NCI-H748 treated with DMSO at 0.1 percent for 48 hours (cell line): ENCODE data around the gene POLR2L.
A peak's percentile ranks its signal among the peaks of the same experiment; 100 is the strongest.

Experiments
- DNase-seq: peaks from one replicate; lab custom pipeline; 2025; lab: John Stamatoyannopoulos, UW

POLR2L gene

DNA sequence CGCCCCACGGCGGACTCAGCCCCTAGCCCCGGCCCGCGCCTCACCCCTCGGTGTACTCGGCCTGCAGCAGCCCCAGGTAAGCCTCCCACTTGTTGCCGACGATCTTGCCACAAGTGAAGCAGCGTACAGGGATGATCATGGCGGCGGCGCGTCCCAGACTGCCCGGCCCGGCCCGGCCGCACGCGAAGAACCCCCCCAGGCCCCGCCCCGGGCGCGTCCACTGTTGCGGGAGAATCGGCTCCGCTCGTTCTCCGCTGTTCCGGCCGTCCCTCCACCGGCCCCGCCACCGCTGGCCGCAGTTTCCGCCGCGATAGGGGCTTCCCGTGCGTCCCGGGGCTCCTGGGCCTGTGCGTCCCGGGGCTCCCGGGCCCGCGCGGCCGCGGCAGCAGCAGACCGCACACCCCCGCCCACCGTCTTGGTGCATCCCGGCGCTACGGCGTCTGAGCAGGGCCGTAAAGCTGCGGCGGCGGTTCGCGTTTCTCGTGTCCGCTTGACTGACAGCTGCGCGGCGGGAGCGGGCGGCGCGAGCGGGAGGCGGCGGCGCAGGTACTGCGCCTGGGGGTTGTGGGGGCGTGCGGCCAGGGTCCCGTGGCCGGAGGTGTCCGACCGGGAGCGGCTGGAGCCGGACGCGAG, at the start of gene POLR2L, which contains the start of gene TSPAN4:
POLR2L (minus strand) TSS at position 160 of the 633 bp plus-strand sequence; CDS start at position 139, 21 bp downstream.
TSPAN4 (plus strand) TSS at position 483 of the 633 bp plus-strand sequence. CDS start 7,453 bp downstream, outside the sequence.
- peak; percentile 60 for DNase-seq

DNA sequence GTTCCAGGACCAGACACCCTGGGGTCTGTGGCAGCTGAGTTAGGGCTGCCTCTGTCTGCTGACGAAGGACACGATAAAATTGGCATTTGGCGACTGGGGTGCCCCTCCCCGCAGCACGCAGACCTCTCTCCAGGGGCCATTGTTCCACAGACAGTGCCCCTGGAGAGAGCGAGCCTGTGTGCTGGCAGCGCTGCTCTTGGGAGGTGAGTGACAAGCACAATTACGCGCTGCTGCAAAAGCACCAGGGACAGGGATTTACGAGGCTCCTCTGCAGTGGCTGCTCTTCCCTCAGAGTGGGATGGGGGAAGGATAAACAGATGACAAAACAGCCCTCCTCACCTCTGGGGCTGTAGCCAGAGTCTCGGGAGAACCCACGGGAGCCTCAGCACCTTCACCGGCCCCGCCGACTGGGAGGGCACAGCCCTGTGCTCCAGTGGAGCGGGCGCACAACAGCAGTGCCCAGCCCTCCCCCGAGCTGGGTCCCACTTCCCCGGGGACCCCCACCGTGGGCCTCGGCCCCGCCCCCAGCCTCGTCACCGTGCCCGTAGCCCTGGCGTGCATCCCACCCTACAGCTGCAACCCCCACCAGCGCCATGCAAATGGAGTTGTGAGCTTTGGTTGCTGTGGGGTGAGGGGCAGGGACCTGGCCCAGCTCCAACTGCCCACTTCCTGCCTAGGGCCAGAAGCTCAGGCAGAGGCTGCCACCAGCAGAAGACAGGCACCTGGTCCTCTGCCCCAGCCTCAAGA, 48.6 kb upstream of the POLR2L start:
- no peak for DNase-seq

DNA sequence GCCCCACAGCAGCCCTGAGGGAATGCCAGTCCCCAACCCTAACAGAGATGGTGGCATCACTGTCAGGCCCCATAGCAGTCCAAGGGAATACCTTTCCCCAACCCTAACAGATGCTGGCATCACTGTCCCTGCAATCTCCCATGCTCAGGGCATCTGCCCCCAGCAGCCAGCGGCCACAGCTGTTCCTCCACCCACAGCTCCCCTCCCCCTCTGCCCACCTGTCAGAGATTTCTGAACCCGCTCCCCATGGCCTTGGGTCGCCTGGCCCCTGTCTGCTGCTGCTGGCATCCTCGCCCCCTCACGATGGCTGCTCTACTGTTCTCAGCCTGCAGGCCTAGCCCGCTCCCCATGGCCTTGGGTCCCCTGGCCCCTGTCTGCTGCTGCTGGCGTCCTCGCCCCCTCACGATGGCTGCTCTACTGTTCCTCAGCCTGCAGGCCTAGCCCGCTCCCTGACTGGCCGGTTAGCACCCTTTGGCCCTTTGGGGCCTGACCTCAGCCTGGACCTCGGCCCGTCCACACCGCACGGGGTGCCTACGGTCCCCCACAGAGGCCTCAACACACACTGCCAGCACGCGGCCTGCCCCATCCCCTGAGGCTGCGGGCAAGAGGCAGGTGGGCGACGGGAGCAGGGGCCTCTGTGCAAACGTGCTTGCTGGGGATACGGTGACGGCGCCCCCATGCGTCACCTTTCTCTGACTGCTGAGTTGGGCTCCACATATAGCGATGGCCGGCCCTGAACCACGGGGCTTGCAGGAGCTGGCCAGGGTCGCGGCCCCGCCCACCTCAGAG, 47.6 kb upstream of the POLR2L start:
- DNase-seq = no peak

DNA sequence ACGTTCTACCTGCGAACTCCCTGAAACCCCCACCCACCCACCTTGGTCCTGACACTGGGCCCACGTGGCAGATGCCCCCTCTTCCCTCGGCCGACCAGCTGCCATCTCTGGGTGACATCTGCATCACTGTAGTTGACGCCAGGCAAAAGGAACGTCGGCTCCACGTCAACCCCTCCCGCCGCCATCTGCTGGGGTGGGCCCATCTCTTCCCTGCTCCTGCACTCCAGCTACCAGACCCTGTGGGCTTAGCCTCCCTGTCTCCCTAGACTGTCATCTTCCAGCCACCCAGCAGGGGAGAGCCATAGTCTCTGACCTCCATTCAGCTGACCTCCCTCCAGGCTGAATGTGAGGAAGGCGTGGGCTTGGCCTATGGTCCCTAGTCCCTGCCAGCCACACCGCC, 46.9 kb upstream of the POLR2L start:
- no peak for DNase-seq

DNA sequence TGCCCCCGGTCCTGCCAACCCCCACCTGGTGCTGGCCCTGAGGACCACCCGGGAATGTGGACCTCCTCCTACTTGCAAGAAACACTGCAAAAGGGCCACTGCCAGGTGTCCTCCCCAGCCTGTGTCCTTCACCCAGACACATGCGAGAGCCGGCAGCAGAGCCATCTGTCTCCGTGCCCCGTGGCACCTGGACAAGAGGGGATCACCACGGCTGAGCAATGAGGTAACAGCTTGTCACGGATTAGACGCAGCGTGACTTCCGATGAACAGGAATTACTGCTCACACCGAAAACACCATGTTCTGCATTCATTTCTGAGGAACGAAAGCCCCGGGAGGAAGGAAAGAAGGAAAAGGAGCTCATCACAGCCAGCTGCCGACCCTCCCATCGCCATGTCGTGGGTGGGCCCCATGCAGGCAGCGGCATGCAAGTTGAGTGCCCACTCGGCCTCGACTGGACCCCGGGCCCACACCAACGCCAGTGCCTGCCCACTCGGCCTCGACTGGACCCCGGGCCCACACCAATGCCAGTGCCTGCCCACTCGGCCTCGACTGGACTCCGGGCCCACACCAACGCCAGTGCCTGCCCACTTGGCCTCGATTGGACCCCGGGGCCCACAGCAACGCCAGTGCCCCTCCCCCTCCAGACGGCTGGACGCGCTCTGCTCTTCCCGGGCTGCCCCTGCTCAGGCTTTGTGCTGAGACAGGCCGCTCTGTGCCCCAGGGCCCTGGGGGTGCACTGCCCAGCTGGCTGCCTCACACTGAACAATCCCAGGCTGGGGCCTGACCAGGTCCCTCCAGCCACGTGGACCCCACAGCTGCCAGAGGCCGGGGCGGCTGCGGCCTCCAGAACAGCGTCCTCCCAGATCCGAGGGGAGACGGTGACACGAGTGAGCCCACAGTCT, 46.2 kb upstream of the POLR2L start:
- no peak for DNase-seq

DNA sequence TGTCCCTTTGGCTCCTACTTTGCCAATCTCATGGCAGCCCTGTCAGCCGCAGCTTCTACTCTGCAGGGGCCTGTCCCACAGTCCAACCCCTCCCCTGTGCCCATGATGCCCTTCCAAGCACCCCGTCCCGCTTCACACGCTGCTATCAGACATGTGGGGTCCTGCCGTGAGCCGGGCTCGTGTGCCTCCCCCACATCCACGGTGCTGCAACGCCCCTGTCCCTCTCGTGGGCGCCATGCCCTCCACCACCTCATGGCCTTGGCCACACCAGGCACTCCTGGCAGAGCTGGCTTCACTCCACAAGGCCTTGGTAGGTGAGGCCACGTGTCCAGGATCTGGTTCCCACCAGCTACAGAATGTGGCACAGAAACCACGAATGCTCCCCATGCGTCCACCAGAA, 45.3 kb upstream of the POLR2L start:
- no peak for DNase-seq

DNA sequence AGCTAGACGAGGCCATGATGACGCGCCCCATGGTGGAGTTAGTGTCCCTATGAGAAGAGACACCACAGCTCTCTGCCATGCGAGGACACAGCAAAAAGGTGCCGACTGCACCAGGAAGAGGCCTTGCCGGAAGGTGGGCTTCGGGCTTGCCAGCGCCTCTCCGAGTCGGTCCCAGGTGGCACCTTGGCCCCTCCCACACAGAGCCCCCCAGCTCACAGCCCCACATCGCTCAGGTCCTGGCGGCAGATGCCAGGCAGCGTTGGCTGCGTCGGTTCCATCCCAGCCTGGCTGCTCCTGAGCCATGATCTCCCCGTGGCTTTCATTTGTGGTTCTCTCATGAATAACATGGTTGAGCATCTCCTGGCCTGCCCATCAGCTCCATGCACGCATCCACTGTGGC, 44.2 kb upstream of the POLR2L start:
- no peak for DNase-seq

DNA sequence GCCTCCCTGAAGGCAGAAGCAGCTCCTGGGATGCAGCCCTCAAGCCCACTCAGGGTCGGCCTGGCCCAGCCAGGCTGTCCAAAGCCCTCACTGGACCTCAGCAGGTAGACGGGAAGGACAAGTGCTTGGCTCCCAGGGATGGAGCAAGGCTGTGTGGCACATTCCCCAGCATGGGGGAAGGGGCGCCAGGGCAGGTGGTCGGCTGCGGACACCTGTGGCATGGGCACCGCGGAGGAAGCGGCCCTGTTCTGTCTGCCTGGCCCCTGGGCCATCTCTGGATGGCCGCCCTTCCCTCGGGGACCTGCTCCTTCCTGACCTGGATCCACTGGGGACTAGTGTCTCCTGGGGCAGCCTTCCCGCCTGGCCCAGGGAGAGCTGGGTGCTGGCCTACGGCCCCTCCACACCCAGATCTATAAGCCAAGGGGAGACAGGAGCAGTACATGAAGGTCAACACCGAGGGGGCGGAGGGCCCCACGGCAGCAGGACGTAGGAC, 42.3 kb upstream of the POLR2L start:
- no peak for DNase-seq

DNA sequence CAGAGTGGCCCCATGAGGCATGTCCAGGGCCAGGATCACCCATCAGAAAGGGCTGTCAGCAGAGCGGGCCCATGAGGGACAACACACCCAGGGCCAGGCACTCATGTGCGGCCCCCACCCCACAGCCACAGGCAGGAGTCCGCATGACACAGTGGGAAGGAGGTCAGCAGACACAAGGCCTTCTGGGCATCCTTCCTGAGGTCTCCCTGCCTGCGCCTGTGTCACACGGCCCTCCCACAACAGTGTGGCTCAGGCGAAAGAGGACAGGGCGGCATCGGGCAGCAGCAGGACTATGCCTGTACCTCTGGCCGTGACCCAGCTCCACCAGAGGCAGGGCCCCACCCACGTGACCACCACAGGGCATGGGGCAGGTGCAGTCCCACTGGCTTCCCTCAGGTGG, 41.2 kb upstream of the POLR2L start:
- no peak for DNase-seq

DNA sequence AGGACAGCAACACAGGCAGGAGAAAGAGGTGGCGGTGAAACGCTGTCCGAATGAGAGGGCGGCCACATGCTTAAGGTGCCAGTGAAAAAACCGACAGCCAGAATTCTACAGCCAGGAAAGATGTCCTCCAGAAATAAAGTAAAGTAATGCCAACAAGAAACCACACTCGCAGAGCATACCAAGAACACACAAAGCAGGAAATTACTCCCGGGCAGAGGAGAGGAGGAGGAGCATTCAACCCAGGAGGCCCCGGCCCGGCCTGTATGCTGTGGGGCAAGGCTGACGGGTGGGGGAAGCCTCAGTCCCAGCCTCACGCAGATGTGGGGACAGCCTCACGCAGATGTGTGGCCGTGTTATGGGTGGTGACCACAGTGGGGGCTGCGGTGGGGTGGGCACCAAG, 40.3 kb upstream of the POLR2L start:
- DNase-seq = no peak

DNA sequence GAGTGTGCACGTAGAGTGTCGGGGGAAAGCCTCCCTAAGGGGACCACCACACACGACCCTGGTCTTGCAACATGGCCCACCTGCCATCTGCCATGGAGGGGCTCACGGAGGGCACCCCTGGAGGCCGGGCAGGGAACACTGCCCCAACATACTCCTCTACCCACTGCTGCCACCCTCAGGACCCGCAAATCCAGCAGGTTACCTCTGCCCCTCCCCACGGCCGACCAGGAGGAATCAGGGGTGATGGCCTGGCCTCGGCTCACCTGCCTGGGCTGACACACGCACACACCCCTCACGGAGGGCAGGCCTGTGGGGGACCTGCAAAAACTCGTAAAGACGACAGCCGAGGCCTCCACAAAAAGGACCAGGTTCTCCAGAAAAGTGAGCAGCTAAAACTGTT, 38.1 kb upstream of the POLR2L start:
- DNase-seq = no peak

DNA sequence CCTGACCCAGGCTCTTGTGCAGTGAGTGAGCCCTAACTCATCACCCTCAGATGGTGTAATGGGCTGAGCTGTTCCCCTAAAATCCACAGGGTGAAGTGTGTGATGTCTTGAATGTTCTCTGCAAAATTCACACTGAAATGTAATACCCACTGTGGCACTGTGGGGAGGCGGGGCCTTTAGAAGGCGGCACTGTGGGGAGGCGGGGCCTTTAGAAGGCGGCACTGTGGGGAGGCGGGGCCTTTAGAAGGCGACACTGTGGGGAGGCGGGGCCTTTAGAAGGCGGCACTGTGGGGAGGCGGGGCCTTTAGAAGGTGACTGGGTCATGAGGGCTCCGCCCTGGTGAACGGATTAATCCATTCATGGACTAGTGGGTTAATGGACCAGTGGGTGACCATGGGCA, 35.2 kb upstream of the POLR2L start:
- DNase-seq = no peak

DNA sequence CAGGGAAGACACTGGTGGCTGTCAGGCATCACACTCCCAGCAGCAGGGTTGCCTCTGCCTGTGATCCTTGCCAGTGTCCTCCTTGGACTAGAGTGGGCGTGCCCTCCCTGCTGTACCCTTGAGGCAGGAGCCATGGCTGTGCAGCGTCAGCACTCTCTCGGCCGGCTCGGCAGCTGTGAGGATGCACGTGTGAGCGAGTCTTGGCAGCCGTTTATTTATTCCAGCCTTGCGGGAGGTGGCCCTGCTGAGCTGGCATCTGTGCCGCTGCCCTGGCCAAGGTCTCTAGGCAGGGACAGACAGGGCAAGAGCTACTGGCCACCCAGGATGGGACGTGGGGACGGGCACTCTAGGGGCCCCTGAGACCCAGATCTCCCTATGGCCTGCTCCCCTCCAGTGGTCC, 34.2 kb upstream of the POLR2L start:
- no peak for DNase-seq

DNA sequence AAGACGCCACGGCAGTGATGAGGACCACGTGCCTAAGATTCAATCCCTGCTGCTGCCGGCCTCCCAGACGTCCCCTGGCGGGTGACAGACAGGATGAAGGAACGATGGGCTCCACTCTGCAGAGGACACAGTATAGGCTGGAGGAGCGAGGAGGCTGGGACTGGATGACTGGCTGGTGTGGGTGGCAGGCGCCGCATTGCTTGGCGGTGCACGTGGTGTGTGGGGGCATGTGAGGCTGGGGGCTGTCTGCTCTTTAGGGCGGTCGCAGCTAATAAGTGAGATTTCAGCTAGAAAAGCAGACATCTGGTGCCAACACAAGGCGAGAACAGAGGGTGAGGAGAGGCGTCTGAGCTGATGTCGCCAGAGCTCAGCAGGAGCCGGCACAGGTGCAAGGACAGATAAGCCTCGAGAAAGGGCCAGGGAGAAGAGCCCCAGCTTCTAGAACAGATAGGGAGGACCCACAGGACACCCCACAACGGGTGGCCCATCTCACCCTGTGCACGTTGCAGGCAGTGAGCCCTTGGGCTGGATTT, 33.5 kb upstream of the POLR2L start:
- DNase-seq = no peak

DNA sequence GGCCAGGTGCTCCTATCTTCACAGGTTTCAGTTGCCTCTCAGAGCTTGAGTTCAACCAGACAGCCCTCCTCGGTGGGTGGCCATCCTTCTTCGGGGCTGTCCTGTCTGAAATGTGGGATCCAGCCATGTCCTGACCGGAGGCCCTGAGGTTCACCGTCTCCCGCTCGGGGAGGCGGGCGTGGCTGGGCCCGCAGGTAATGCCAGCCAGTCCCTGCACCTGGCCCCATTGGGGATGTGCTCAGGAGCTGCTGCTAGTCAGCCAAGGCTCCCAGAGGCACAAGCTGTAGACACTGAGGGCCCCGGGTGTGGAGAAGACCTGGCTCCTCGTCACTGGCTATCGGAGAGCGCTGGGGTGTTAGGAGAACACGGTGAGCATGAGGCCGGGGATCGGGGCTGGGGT, 32.9 kb upstream of the POLR2L start:
- DNase-seq = no peak

DNA sequence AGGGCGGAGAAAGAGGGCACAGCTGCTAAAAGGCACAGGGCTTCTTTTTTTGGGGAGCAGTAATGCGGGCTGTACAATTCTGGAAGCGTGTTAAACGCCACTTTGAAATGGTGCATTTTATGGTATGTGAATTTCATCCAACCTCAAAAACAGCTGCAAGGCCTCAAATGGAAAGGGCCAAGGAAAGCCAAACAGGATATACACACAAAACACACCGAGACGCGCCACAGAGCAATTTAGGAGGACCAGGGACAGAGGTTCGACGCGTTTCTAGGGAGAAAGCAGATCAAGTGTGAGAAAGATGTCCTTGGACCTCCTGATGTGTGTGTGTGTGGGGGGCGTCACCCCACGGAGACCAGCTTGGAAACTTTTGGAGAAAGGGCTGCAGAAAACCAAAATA, 31.4 kb upstream of the POLR2L start:
- DNase-seq = no peak

DNA sequence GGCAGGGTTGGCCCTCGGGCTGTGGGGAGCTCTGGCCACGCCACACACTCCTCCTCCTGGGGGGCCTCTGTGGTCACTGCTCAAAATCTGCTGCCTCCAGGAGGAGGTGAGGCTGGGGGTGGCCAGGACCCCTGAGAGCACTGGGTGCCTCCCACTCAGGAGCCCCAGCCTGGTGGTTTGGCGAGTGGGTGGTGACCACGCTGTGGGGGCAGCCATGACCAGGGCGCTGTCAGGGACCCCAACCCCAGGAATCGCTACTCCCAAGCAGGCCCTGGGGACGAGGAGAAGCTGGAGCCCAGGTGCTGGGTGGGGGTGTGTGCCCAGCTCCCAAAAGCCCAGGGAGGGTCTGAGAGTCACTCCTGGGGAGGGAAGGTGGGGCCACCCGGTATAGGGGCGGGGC, 30.5 kb upstream of the POLR2L start:
- no peak for DNase-seq

DNA sequence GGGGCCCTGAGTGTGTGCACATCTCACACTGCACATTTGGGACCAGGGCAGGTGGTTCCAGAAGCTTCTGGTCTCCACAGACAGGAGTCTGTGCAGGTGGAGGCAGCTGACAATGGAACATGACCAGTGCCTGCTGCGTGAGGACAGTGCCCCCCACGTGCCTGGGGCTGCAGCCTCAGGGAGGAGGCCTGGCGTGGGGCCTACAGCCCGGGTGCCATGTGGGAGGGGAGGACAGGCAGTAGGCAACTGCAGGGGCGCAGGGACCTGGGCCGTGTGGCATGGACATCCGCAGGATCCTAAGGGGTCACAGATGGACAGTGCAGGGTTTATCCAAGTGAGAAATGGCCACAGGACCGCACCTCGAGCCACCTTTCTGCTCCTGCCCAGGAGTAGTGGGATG, 29.1 kb upstream of the POLR2L start:
- DNase-seq = no peak

DNA sequence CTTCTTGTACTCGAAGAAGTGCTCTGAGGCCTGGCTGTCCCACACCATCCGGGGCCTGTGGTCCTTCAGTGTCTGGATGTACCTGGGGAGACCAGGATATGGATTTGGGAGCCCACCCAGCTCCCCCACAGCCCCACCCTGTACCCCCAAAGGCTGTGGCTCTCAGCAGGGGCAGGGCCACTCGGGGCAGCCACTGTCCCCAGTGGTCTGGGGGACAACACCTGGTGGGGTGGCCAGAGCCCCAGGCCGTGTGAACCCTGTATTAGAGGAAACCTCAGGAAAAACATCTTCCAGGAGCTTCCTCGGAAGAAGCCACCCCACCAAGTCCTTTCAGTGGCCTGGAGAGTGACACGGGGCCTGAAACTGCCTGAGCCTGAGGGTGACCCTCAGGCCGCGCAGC, 28.1 kb upstream of the POLR2L start:
- DNase-seq = no peak

DNA sequence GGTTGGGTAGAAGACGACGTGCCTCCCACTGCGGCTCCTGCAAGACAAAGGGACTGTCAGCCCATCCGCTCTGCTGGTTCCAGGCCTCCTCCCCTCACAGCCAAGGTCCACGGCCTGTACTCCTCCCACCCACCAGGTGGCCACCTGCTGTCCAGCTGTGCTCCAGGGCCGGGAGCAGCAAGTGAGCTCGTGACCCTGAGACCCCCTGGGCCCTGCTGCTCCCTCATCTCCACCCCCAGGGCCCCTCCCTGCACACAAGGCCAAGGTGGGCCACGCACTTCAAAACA, 27.7 kb upstream of the POLR2L start:
- DNase-seq = no peak

DNA sequence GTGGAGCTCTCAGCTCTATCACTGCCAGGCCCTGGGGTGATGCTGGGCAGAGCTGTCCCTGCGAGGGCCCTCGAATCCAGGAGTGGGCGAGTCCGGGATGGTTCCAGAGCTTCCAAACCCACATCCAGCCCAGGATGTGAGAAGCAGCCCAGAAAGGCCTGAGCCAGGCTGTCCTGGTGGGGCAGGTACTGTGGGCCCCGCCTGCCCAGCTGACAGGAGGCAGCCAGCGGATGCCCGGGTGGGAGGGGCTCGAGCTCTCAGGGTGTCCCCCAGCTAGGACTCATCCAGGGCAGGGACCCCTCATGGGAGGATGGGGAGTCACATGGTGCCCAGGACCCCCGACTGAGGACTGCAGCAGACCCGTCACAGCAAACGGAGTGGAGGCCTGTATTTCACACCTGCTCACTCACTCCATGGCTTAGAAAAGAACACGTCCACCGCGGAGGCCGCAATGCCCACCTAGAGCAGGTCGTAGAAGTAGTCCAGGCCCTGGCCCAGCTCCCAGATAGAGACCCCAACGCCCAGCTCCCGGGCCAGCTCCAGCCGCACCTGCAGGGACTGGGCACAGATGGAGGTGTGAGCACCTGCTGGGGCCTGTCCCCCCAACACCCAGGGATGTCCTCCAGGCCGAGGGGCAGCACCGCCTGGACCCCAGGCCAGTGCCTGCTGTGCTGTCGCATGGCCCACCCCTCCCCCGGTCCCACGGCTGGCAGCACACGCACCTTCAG, 27.2 kb upstream of the POLR2L start:
- DNase-seq = no peak
